Smooth muscle cell (in vitro differentiated cells): ENCODE measurements around the gene EEF1AKMT1. TPM values are rescaled to one million over a fixed set of nuclear protein-coding genes. Genes with fewer than 3 reads are reported as not detected.

Experiments
- DNase-seq: peaks from one replicate; lab custom pipeline; 2025; ENCODE audit not compliant: unreplicated experiment; lab: John Stamatoyannopoulos, UW
- H2AFZ ChIP-seq: fragments of 200-600 bp; sonication (generic); 2 replicates; pipeline ENCODE4 v1.6.0; 2016; ENCODE audit warnings: antibody characterized with exemption, low read depth, mild to moderate bottlenecking
- H3F3A ChIP-seq: fragments of 200-600 bp; sonication (generic); 2 replicates; pipeline ENCODE4 v1.6.0; 2017; ENCODE audit warnings: antibody characterized with exemption, low read depth
- H3K27ac ChIP-seq: fragments of 200-600 bp; sonication (generic); 2 replicates; pipeline ENCODE4 v1.5.1; 2016; ENCODE audit warnings: low read depth, mild to moderate bottlenecking
- H3K27me3 ChIP-seq: fragments of 200-600 bp; sonication (generic); 2 replicates; pipeline ENCODE4 v1.6.1; 2016; ENCODE audit warnings: low read depth, mild to moderate bottlenecking
- H3K36me3 ChIP-seq: fragments of 200-600 bp; sonication (generic); 2 replicates; pipeline ENCODE4 v1.5.1; 2016; ENCODE audit warnings: low read depth
- H3K4me1 ChIP-seq: fragments of 200-600 bp; sonication (generic); 2 replicates; pipeline ENCODE4 v1.5.1; 2016; ENCODE audit warnings: low read depth
- H3K4me2 ChIP-seq: fragments of 200-600 bp; sonication (generic); 2 replicates; pipeline ENCODE4 v1.6.0; 2016; ENCODE audit warnings: mild to moderate bottlenecking
- H3K4me3 ChIP-seq: fragments of 200-600 bp; sonication (generic); 2 replicates; pipeline ENCODE4 v1.5.1; 2016; ENCODE audit warnings: mild to moderate bottlenecking
- H3K79me2 ChIP-seq: fragments of 200-600 bp; sonication (generic); 2 replicates; pipeline ENCODE4 v1.6.0; 2016; ENCODE audit warnings: low read depth, mild to moderate bottlenecking
- H3K9ac ChIP-seq: fragments of 200-600 bp; sonication (generic); 2 replicates; pipeline ENCODE4 v1.6.0; 2016; ENCODE audit warnings: low read depth
- H3K9me3 ChIP-seq: fragments of 200-600 bp; sonication (generic); replicated peaks from 2 replicates; pipeline ENCODE4 v1.5.1; 2016; ENCODE audit warnings: low read depth
- H4K20me1 ChIP-seq: fragments of 200-600 bp; sonication (generic); 2 replicates; pipeline ENCODE4 v1.6.0; 2016; ENCODE audit warnings: low read depth
- CTCF ChIP-seq: fragments of 200-600 bp; sonication (generic); IDR thresholded peaks from 2 replicates; pipeline ENCODE4 v1.5.1; 2017; ENCODE audit warnings: borderline replicate concordance, mild to moderate bottlenecking, antibody characterized with exemption; ENCODE audit not compliant: insufficient read depth, poor library complexity, severe bottlenecking
- WGBS: methylation state at CpG from one replicate; pipeline ENCODE4 v1.1.7; 2016; ENCODE audit warnings: low lambda C conversion rate; 5-methylcytosine and 5-hydroxymethylcytosine counted together
- polyA plus RNA-seq: library from polyadenylated mRNA; unstranded; fragments of >200 nt; fragmentation: Nextera tagmentation; extraction: Ambion mirVana; gene quantifications from 2 replicates; pipeline ENCODE4 v1.2.1, GENCODE V29; 2016
- total RNA-seq: library from RNA; depleted of rRNA; stranded (reverse); fragments of >200 nt; gene quantifications from 2 replicates; pipeline ENCODE4 v1.2.3, GENCODE V29; 2014

Gene EEF1AKMT1
- total and polyA plus RNA-seq, 2 experiments from 2014 or later, result 15.0 to 17.3 TPM

DNA sequence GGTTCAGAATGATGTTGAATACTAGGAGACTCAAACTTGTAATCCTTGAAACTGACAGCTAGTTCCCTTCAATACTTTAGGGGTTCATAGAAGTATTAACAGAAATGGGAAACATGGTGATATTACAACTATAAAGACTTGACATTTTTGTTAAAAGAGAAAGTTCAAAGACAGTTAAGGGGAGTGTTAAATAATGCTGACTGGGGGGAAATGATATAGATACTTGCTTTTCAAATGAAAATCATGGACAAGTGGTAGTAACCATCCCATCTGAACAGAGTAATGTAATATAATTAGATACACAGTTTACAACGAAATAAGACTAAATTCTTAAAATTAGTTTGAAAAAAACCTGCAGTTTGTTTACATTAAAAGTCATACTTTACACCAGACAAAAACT, 6.6 kb upstream of the EEF1AKMT1 start:
- Histone ChIP-seq H3K9me3 (no peaks in the 10 kb centered on the region), H3K27ac (no peak overlapping the region), H3F3A (no peaks in the 10 kb centered on the region), H3K4me3 (no peak overlapping the region), H2AFZ (no peak overlapping the region), H3K79me2 (no peaks in the 10 kb centered on the region), H3K4me1 (no peaks in the 10 kb centered on the region), H3K27me3 (no peaks in the 10 kb centered on the region), H3K36me3 (no peaks in the 10 kb centered on the region), H3K4me2 (no peak overlapping the region), H4K20me1 (no peaks in the 10 kb centered on the region), H3K9ac (no peak overlapping the region)
- DNase-seq, result no peak
- no peak for TF ChIP-seq CTCF
- 93% methylated on average over 1 of the region's 1 CpG for WGBS

DNA sequence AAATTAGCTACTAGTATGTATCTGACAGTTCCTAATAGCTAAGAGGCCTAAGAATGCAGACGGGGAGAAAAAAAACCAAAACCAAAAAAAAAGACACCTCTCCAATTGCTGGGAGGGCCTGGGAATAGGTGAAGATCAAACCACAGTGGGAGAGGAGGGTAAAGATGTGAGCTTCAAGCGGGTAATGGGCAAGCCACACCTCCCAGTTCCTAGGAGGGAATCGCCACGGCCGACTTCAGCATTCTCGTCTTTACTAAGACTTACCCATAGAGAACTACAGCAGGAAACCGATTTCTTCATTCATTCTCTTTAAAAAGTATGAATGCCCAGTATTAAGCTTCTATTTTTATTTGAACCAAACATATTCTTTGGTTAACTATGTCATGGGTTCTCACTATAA, 5.6 kb upstream of the EEF1AKMT1 start:
- no peaks in the 10 kb centered on the region for H3K4me1 ChIP-seq
- no peaks in the 10 kb centered on the region for H3K27me3 ChIP-seq
- no peaks in the 10 kb centered on the region for H4K20me1 ChIP-seq
- no peak overlapping the region for H3K27ac ChIP-seq
- DNase-seq, result no peak
- H3K9me3 ChIP-seq, result no peaks in the 10 kb centered on the region
- 87% methylated on average over 7 of the region's 7 CpGs for WGBS
- H2AFZ ChIP-seq, result no peak overlapping the region
- no peaks in the 10 kb centered on the region for H3F3A ChIP-seq
- no peaks in the 10 kb centered on the region for H3K36me3 ChIP-seq
- no peak overlapping the region for H3K9ac ChIP-seq
- H3K4me3 ChIP-seq, result no peak overlapping the region
- no peak overlapping the region for H3K4me2 ChIP-seq
- no peak for TF ChIP-seq CTCF
- H3K79me2 ChIP-seq, result no peaks in the 10 kb centered on the region

- H3K9ac ChIP-seq, result no peak overlapping the region
- H3K4me3 ChIP-seq, result no peak overlapping the region
- no peaks in the 10 kb centered on the region for H3K36me3 ChIP-seq
- no peak overlapping the region for H3K27ac ChIP-seq
- TF ChIP-seq CTCF, result no peak
- no peaks in the 10 kb centered on the region for H3K9me3 ChIP-seq
- no peak for DNase-seq
- 95% methylated on average over 1 of the region's 1 CpG for WGBS
- no peaks in the 10 kb centered on the region for H3K79me2 ChIP-seq
- H3K4me1 ChIP-seq, result peaks cover under 1% of the 10 kb centered on the region
- no peak overlapping the region for H2AFZ ChIP-seq
- no peaks in the 10 kb centered on the region for H3F3A ChIP-seq
- no peak overlapping the region for H3K4me2 ChIP-seq
- no peaks in the 10 kb centered on the region for H4K20me1 ChIP-seq
- no peaks in the 10 kb centered on the region for H3K27me3 ChIP-seq
These were observed 4.5 kb upstream of the EEF1AKMT1 start for GRCh38 chr13:20778311-20778710.

DNA sequence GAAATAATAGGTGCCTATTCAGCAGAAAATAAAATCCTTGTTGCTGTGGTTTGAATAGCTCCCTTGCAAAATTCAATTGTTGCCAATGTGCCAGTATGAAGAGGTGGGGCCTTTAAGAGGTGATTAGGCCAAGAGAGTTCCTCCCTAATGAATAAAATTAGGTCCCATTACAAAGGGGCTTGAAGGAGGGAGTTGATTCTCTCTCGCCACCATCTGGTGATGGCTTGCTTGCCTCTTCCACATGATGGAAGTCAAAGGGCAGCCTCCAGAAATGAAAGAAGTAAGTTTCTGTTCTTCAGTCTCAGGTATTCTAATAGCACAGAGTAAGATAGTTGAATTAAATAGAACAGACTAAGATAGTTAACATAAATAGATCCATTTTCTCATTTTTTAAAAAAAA, 3.0 kb upstream of the EEF1AKMT1 start:
- H3K9me3 ChIP-seq, result no peaks in the 10 kb centered on the region
- no peak overlapping the region for H3K4me3 ChIP-seq
- no peak overlapping the region for H3K9ac ChIP-seq

More for the DNA sequence above, 3.0 kb upstream of the EEF1AKMT1 start:
- Histone ChIP-seq H3K4me1 (peaks cover 6% of the 10 kb centered on the region), H4K20me1 (no peaks in the 10 kb centered on the region), H3K79me2 (peaks cover 5% of the 10 kb centered on the region), H3K27me3 (no peaks in the 10 kb centered on the region), H3K4me2 (no peak overlapping the region), H2AFZ (no peak overlapping the region), H3K36me3 (no peaks in the 10 kb centered on the region), H3K27ac (no peak overlapping the region), H3F3A (no peaks in the 10 kb centered on the region)
- no peak for TF ChIP-seq CTCF
- 100% methylated on average over 1 of the region's 1 CpG for WGBS
- DNase-seq, result no peak
